ENCODE results near the gene UFSP1. TPM values are rescaled to one million over a fixed set of nuclear protein-coding genes. Genes with fewer than 3 reads are reported as not detected.

The UFSP1 gene
- polyA plus RNA-seq, 3 donors: 3.3 to 6.2 (median 3.5) TPM

Other genes starting within 250 kb of the UFSP1 start
- gene TFR2, start 248.2 kb downstream of the UFSP1 start, polyA plus RNA-seq: 1 to 10 TPM in 1 of 3 donors, under 1 TPM in 2; 0.22 to 1.5 (median 0.48) TPM
- under 1 TPM in 2 of 3 donors, not detected in 1; 0.09 to 0.53 TPM for gene ACTL6B, start 233.3 kb downstream of the UFSP1 start, polyA plus RNA-seq
- 100 to 1,000 TPM; 156 to 286 (median 227) TPM for gene GNB2, start 216.0 kb downstream of the UFSP1 start, polyA plus RNA-seq
- 10 to 100 TPM; 17.3 to 35.3 (median 19.1) TPM for gene GIGYF1, start 195.5 kb downstream of the UFSP1 start, polyA plus RNA-seq
- 10 to 100 TPM; 25.2 to 31.3 (median 27.4) TPM for gene POP7, start 183.6 kb downstream of the UFSP1 start, polyA plus RNA-seq
- gene EPO, start 169.2 kb downstream of the UFSP1 start, polyA plus RNA-seq: 1 to 10 TPM in 1 of 3 donors, under 1 TPM in 1, not detected in 1; 0.06 to 4.4 TPM
- gene ZAN, start 156.1 kb downstream of the UFSP1 start, polyA plus RNA-seq: under 1 TPM in 1 of 3 donors, not detected in 2; 0.02 TPM
- gene EPHB4, start 62.2 kb downstream of the UFSP1 start, polyA plus RNA-seq: 10 to 100 TPM; 22.2 to 37.5 (median 22.6) TPM
- 10 to 100 TPM; 12.0 to 18.8 (median 13.8) TPM for gene SLC12A9, start 37.0 kb downstream of the UFSP1 start, polyA plus RNA-seq
- gene TRIP6, start 22.3 kb downstream of the UFSP1 start, polyA plus RNA-seq: 10 to 100 TPM; 37.1 to 57.1 (median 51.7) TPM
- 10 to 100 TPM; 47.0 to 74.9 (median 57.4) TPM for gene SRRT, start 14.6 kb downstream of the UFSP1 start, polyA plus RNA-seq
- 1 to 10 TPM in 1 of 3 donors, under 1 TPM in 2; 0.67 to 2.4 (median 0.73) TPM for gene ACHE, start 6.2 kb upstream of the UFSP1 start, polyA plus RNA-seq
- 1 to 10 TPM in 2 of 3 donors, under 1 TPM in 1; 0.58 to 2.5 (median 1.1) TPM for gene MUC3A, start 59.8 kb upstream of the UFSP1 start, polyA plus RNA-seq
- gene MUC12, start 79.8 kb upstream of the UFSP1 start, polyA plus RNA-seq: 1 to 10 TPM in 1 of 3 donors, under 1 TPM in 1, not detected in 1; 0.70 to 1.7 TPM
- gene MUC17, start 130.4 kb upstream of the UFSP1 start, polyA plus RNA-seq: under 1 TPM; under 0.01 TPM
- gene TRIM56, start 195.8 kb upstream of the UFSP1 start, polyA plus RNA-seq: 10 to 100 TPM in 2 of 3 donors, 1 to 10 TPM in 1; 6.7 to 23.1 (median 10.2) TPM
- 100 to 1,000 TPM in 1 of 3 donors, 10 to 100 TPM in 2; 17.2 to 110 (median 29.5) TPM for gene SERPINE1, start 237.4 kb upstream of the UFSP1 start, polyA plus RNA-seq